Measurements from ENCODE around the gene IKBKE.

DNA sequence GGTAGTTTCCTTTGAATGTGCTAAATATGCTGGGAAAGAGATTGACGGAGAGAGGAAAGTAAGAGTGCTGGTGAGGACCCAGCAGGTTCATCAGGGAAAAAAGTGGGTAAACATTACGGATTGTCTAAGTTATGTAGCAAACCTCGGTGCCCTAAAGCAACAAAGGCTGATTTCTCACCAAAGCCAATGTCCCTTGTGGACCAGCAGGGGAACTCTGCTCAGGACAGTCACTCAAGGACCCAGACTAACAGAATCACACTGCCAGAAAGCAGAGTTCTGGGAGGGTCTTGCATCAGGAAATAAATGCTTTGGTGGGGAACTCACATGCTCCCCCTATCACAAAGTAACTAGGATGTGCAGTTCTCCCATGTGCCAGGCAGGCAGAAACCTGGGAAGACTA, 1.7 kb upstream of the IKBKE start:
- TF ChIP-seq ZNF274 (IDR thresholded peaks at IDR 0.05; ENCODE audit: low read depth, low read length) (no peak), SUZ12 (IDR thresholded peaks at IDR 0.05; ENCODE audit: extremely low read depth, insufficient read depth, insufficient read length) (no peak), YY1 (IDR thresholded peaks at IDR 0.05; ENCODE audit: insufficient read depth, insufficient read length) (no peak)

Measured in NT2/D1 (cell line).